Activated T-helper 2 cell treated with anti-CD3 and anti-CD28 coated beads, Interferon-gamma antibody, Interleukin-2, Interleukin-4, amounts not matched to agents 10 μg/mL and 5 μg/mL and 100 μg/mL, durations not matched to agents 14 hours and 24 hours and 36 hours (primary cell): ENCODE results near the gene ATG16L1. TPM values are rescaled to one million over a fixed set of nuclear protein-coding genes. Genes with fewer than 3 reads are reported as not detected.
"Not testable (repeated sequence)": the region's sequence is repeated elsewhere in the genome, so short reads cannot be mapped to it uniquely, and the experiment has no call there.

ENCODE experiments used
- DNase-seq: peaks from one replicate; pipeline ENCODE4 v3.0.0; 2021; ENCODE audit warnings: low spot score
- H3K27ac Mint-ChIP-seq: one replicate; pipeline ENCODE4 v1.8.0; 2021; ENCODE audit warnings: mixed read lengths
- H3K27me3 Mint-ChIP-seq: one replicate; pipeline ENCODE4 v1.8.0; 2021; ENCODE audit warnings: low read depth, mixed read lengths
- H3K36me3 Mint-ChIP-seq: one replicate; pipeline ENCODE4 v1.8.0; 2021; ENCODE audit warnings: low read depth, mixed read lengths
- H3K4me1 Mint-ChIP-seq: one replicate; pipeline ENCODE4 v1.8.0; 2021; ENCODE audit warnings: low read depth, mixed read lengths
- H3K4me3 Mint-ChIP-seq: one replicate; pipeline ENCODE4 v1.8.0; 2021; ENCODE audit warnings: low read depth, mild to moderate bottlenecking, moderate library complexity, mixed read lengths
- H3K9me3 Mint-ChIP-seq: one replicate; pipeline ENCODE4 v1.8.0; 2021; ENCODE audit warnings: mixed read lengths
- intact Hi-C: fragments of 100-400 bp; cut with micrococcal nuclease; formaldehyde crosslinking; loops from one replicate; pipeline ENCODE4 v1.15.1; 2023
- total RNA-seq: library from RNA; stranded (reverse); gene quantifications from 2 replicates; pipeline ENCODE4 v1.2.3, GENCODE V29; 2022

ATG16L1 gene
- total RNA-seq, 1 donor from 2014 or later: 33.5 TPM

- H3K36me3 Mint-ChIP-seq, H3K4me3 Mint-ChIP-seq, H3K27me3 Mint-ChIP-seq, intact Hi-C loops, H3K27ac Mint-ChIP-seq, H3K9me3 Mint-ChIP-seq, DNase-seq: not testable (repeated sequence)
- peaks cover 29% of the 10 kb centered on the region for H3K4me1 Mint-ChIP-seq
These were observed 84.6 kb downstream of the ATG16L1 start for GRCh38 chr2:233336091-233336490.

- Mint-ChIP-seq H3K9me3 (no peaks in the 10 kb centered on the region), H3K27ac (no peak overlapping the region), H3K36me3 (peaks cover 2% of the 10 kb centered on the region), H3K4me3 (no peak overlapping the region), H3K4me1 (peaks cover 24% of the 10 kb centered on the region), H3K27me3 (peaks cover 9% of the 10 kb centered on the region)
- DNase-seq: no peak
- intact Hi-C loops: no loop called here
These were observed 85.1 kb downstream of the ATG16L1 start for GRCh38 chr2:233336541-233336940.

DNA sequence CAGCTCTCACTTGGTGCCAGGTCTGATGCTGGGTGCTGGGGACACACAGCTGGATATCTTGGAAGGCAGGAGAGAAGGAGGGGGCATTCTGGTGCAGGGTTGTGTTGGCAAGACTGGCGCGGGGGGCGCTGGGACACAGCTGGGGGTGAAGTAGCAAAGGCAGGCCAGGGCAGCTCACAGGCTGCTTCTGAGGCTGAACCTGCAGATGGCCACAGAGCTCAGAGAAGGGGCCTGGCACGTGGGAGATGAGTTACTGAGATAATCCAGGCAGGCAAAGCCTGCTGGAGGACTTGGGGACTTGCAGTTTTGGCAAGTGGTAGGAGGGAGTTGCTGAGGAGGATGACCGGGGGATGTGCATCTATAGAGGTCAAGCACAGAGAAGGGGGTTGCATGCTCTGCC, 86.6 kb downstream of the ATG16L1 start:
- peaks cover 13% of the 10 kb centered on the region for H3K27me3 Mint-ChIP-seq
- no peak overlapping the region for H3K27ac Mint-ChIP-seq
- H3K4me1 Mint-ChIP-seq: peaks cover 17% of the 10 kb centered on the region
- no peaks in the 10 kb centered on the region for H3K36me3 Mint-ChIP-seq
- no peaks in the 10 kb centered on the region for H3K9me3 Mint-ChIP-seq
- intact Hi-C loops: no loop called here
- no peak for DNase-seq
- H3K4me3 Mint-ChIP-seq: no peak overlapping the region

DNA sequence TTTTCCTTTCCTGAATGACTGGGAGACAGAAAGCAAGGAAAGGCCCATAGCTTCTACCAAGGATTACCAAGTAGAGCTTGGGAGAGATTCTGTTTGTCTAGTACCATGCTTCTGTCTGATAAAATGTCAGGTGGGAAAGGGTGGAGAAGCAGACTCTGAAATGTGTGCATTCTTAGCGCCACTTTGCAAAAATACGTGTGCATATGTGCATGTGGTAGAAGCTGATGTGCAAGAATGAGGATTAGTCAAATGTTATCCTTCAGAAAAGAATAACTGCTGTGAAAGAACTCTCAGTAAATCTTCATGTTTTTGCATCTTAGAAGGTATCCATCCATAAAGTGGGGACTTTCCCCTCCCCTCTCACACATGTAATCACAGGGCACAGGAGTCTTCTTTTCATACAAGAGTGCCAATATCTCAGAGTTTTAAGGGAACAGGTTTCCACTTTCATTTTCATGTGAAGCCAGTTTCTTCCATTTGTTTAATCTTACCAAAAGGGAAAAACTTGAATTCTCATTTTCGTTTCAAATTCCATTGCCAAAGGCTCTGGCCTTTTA, 87.4 kb downstream of the ATG16L1 start:
- Mint-ChIP-seq H3K36me3 (no peaks in the 10 kb centered on the region), H3K9me3 (no peaks in the 10 kb centered on the region), H3K27me3 (peaks cover 18% of the 10 kb centered on the region), H3K27ac (no peak overlapping the region), H3K4me3 (no peak overlapping the region), H3K4me1 (peaks cover 17% of the 10 kb centered on the region)
- intact Hi-C loops: no loop called here
- no peak for DNase-seq

DNA sequence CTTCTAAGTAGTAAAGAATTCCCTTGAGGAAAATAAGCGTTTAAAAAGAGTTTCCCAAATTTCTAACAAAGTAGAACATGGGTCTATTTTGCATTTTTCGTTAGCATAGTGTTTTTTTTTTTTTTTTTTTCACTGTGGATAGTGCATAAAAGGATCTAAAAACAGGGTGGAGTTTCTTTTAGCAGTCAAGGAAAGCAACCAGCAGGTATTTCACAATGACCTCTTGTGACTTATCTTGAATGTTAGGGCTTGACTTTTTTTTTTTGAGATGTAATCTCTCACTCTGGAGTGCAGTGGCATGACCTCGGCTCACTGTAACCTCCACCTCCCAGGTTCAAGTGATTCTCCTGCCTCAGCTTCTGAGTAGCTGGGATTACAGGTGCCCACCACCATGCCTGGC, 88.0 kb downstream of the ATG16L1 start:
- Mint-ChIP-seq H3K27ac (no peak overlapping the region), H3K9me3 (no peaks in the 10 kb centered on the region), H3K36me3 (no peaks in the 10 kb centered on the region), H3K4me3 (no peak overlapping the region), H3K4me1 (peaks cover 15% of the 10 kb centered on the region), H3K27me3 (peaks cover 20% of the 10 kb centered on the region)
- DNase-seq: no peak
- intact Hi-C loops: no loop called here

- intact Hi-C loops: no loop called here
- Mint-ChIP-seq H3K27ac (no peak overlapping the region), H3K4me3 (no peak overlapping the region), H3K4me1 (peaks cover 10% of the 10 kb centered on the region), H3K27me3 (peaks cover 21% of the 10 kb centered on the region), H3K9me3 (no peaks in the 10 kb centered on the region), H3K36me3 (no peaks in the 10 kb centered on the region)
- DNase-seq: no peak
These were observed 89.8 kb downstream of the ATG16L1 start for GRCh38 chr2:233341296-233341695.

GRCh38 chr2:233342301-233342700, 90.8 kb downstream of the ATG16L1 start:
- H3K27me3 Mint-ChIP-seq: peaks cover 25% of the 10 kb centered on the region
- H3K27ac Mint-ChIP-seq: no peak overlapping the region
- H3K36me3 Mint-ChIP-seq: no peaks in the 10 kb centered on the region
- H3K4me3 Mint-ChIP-seq: no peak overlapping the region
- no peaks in the 10 kb centered on the region for H3K9me3 Mint-ChIP-seq
- no peak for DNase-seq
- peaks cover 10% of the 10 kb centered on the region for H3K4me1 Mint-ChIP-seq
- intact Hi-C loops: no loop called here

GRCh38 chr2:233343171-233343705, 91.8 kb downstream of the ATG16L1 start:
- no peak for DNase-seq
- Mint-ChIP-seq H3K27me3 (peaks cover 18% of the 10 kb centered on the region), H3K4me1 (peaks cover 6% of the 10 kb centered on the region), H3K36me3 (no peaks in the 10 kb centered on the region), H3K9me3 (no peaks in the 10 kb centered on the region), H3K4me3 (no peak overlapping the region), H3K27ac (no peak overlapping the region)
- intact Hi-C loops: no loop called here

Other genes starting within 250 kb of the ATG16L1 start
- gene NGEF, start 238.4 kb upstream of the ATG16L1 start, total RNA-seq: 1.7 and 2.5 TPM in 2 replicates
- gene NEU2, start 219.0 kb upstream of the ATG16L1 start, total RNA-seq: not detected in 2 replicates
- 58.5 and 62.3 TPM in 2 replicates for gene INPP5D, start 191.3 kb upstream of the ATG16L1 start, total RNA-seq
- 0.05 TPM in 1 of 2 replicates, not detected in the other for gene SAG, start 56.1 kb downstream of the ATG16L1 start, total RNA-seq
- gene DGKD, start 102.8 kb downstream of the ATG16L1 start, total RNA-seq: 52.3 and 58.3 TPM in 2 replicates